ENCODE data around the gene RGS7. TPM values are rescaled to one million over a fixed set of nuclear protein-coding genes. Genes with fewer than 3 reads are reported as not detected.
"Not testable (repeated sequence)": the region's sequence is repeated elsewhere in the genome, so short reads cannot be mapped to it uniquely, and the experiment has no call there.

RGS7 gene
- total RNA-seq, 1 experiment from 2014 or later: 1.0 TPM

DNA sequence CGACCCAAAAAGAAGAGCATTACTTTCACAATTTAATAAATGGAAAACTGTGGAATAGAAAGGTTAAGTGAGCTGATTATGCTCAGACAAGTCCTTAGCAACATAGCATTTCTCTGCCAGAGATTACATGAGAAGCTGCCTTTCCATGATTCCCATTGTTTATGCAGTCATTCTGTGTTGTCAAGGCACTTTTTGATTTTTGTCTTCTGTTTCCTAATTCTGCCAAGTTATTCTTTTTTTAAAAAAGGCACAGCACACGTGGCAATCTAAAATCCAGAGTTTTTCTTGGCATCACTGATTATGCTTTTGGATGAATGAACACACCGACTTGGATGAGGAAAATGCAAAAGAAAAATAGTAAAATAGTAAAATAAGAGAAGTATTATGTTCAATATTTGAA, 185.0 kb downstream of the RGS7 start:
- no peak for DNase-seq
- H3K27ac Mint-ChIP-seq (ENCODE audit: unreplicated experiment): no peak overlapping the region
- CTCF ChIA-PET: no interaction called here
- no peaks in the 10 kb centered on the region for H3K27me3 Mint-ChIP-seq (ENCODE audit: unreplicated experiment)
- H3K4me3 Mint-ChIP-seq (ENCODE audit: low read depth, unreplicated experiment): no peak overlapping the region
- BruUV-seq (replicated peaks): no TSS peak
- intact Hi-C loops (cut with micrococcal nuclease; ENCODE audit: unreplicated experiment): no loop called here
- peaks cover 1% of the 10 kb centered on the region for H3K9me3 Mint-ChIP-seq (ENCODE audit: low read depth, unreplicated experiment)
- TF ChIP-seq, protein P1, sequence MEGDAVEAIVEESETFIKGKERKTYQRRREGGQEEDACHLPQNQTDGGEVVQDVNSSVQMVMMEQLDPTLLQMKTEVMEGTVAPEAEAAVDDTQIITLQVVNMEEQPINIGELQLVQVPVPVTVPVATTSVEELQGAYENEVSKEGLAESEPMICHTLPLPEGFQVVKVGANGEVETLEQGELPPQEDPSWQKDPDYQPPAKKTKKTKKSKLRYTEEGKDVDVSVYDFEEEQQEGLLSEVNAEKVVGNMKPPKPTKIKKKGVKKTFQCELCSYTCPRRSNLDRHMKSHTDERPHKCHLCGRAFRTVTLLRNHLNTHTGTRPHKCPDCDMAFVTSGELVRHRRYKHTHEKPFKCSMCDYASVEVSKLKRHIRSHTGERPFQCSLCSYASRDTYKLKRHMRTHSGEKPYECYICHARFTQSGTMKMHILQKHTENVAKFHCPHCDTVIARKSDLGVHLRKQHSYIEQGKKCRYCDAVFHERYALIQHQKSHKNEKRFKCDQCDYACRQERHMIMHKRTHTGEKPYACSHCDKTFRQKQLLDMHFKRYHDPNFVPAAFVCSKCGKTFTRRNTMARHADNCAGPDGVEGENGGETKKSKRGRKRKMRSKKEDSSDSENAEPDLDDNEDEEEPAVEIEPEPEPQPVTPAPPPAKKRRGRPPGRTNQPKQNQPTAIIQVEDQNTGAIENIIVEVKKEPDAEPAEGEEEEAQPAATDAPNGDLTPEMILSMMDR (IDR thresholded peaks at IDR 0.05; ENCODE audit: unreplicated experiment): no peak
- no peaks in the 10 kb centered on the region for H3K36me3 Mint-ChIP-seq (ENCODE audit: insufficient read depth, unreplicated experiment)
- H3K4me1 Mint-ChIP-seq (ENCODE audit: low read depth, unreplicated experiment): no peaks in the 10 kb centered on the region

DNA sequence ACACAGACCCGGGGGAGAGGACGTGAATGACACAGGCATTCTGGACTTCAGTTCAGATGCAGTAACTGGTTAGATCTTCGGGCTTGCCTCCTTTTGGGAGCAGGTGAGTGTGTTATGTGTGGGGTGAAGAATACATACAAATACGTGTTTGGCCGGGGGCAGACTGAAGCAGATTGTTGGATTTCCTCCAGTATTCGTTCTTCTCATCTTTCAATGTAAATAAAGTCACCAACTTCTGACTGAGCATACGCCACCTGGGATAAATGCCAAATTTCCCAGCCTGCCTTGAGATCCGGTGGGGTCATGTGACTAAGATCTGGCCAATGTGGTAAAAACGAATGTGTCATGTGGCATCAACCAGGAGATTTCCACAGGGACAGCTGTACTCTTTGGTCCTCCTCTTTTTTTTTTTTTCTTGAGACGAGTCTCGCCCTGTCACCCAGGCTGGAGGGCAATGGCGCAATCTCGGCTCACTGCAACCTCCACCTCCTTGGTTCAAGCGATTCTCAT, 189.8 kb downstream of the RGS7 start:
- Mint-ChIP-seq H3K4me3 (ENCODE audit: low read depth, unreplicated experiment) (no peak overlapping the region), H3K27me3 (ENCODE audit: unreplicated experiment) (no peaks in the 10 kb centered on the region), H3K4me1 (ENCODE audit: low read depth, unreplicated experiment) (no peaks in the 10 kb centered on the region), H3K9me3 (ENCODE audit: low read depth, unreplicated experiment) (no peaks in the 10 kb centered on the region), H3K36me3 (ENCODE audit: insufficient read depth, unreplicated experiment) (no peaks in the 10 kb centered on the region), H3K27ac (ENCODE audit: unreplicated experiment) (no peak overlapping the region)
- intact Hi-C loops (cut with micrococcal nuclease; ENCODE audit: unreplicated experiment): no loop called here
- no peak for DNase-seq
- TF ChIP-seq, protein P1 (IDR thresholded peaks at IDR 0.05; ENCODE audit: unreplicated experiment): no peak
- CTCF ChIA-PET: no interaction called here
- BruUV-seq (replicated peaks): no TSS peak

DNA sequence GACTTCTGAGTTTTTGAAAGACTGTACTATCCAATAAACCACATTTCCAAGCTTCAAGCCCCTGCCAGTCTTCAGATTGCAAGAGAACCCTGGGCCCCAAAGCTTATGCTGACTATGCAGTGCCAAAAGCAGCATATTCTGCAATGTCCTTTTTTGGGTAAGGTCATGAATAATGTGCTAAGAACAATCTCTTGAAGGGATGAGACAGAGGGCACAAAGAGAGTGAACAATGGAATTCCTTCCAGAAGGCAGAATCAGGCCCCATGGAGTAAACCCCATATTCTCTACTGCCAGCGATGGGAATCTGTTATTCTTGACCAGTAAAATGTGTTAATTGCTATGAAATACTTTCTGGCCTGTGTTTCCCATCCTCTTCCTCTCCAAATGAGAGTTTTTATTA, 190.4 kb downstream of the RGS7 start:
- Mint-ChIP-seq H3K27ac (ENCODE audit: unreplicated experiment) (no peak overlapping the region), H3K9me3 (ENCODE audit: low read depth, unreplicated experiment) (no peaks in the 10 kb centered on the region), H3K36me3 (ENCODE audit: insufficient read depth, unreplicated experiment) (no peaks in the 10 kb centered on the region), H3K27me3 (ENCODE audit: unreplicated experiment) (no peaks in the 10 kb centered on the region), H3K4me1 (ENCODE audit: low read depth, unreplicated experiment) (no peaks in the 10 kb centered on the region), H3K4me3 (ENCODE audit: low read depth, unreplicated experiment) (no peak overlapping the region)
- TF ChIP-seq, protein P1 (IDR thresholded peaks at IDR 0.05; ENCODE audit: unreplicated experiment): no peak
- no TSS peak for BruUV-seq (replicated peaks)
- CTCF ChIA-PET: no interaction called here
- intact Hi-C loops (cut with micrococcal nuclease; ENCODE audit: unreplicated experiment): no loop called here
- no peak for DNase-seq

DNA sequence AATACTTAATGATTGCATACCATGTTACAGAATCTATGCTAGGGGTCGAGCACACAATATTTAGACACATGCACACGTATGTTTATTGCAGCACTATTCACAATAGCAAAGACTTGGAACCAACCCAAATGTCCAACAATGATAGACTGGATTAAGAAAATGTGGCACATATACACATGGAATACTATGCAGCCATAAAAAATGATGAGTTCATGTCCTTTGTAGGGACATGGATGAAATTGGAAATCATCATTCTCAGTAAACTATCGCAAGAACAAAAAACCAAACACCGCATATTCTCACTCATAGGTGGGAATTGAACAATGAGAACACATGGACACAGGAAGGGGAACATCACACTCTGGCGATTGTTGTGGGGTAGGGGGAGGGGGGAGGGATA, 191.7 kb downstream of the RGS7 start:
- DNase-seq; CTCF ChIA-PET; H3K27me3 Mint-ChIP-seq (ENCODE audit: unreplicated experiment); H3K4me1 Mint-ChIP-seq (ENCODE audit: low read depth, unreplicated experiment); H3K9me3 Mint-ChIP-seq (ENCODE audit: low read depth, unreplicated experiment); H3K4me3 Mint-ChIP-seq (ENCODE audit: low read depth, unreplicated experiment); H3K36me3 Mint-ChIP-seq (ENCODE audit: insufficient read depth, unreplicated experiment); H3K27ac Mint-ChIP-seq (ENCODE audit: unreplicated experiment); BruUV-seq (replicated peaks); intact Hi-C loops (cut with micrococcal nuclease; ENCODE audit: unreplicated experiment): not testable (repeated sequence)

DNA sequence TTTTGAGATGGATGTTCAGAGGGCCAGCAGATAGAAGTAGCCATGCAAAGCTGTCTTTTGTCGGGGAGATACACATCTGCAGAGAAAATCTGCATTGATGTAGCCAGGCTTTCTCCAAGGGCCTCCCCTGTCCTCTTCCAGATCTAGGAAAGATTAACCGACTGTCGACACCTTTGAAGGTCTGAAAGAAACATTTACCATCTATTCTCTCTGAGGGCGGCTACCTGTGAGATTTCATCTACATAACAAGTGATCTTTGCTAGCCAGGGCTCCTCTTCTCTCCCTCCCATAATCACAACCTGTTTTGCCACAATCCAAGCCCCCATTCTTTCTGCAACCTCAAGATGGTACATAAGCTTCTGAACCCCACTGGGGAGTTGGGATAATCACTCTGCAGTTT, 193.6 kb downstream of the RGS7 start:
- DNase-seq: no peak
- TF ChIP-seq, protein P1 (IDR thresholded peaks at IDR 0.05; ENCODE audit: unreplicated experiment): no peak
- CTCF ChIA-PET: no interaction called here
- Mint-ChIP-seq H3K36me3 (ENCODE audit: insufficient read depth, unreplicated experiment) (no peaks in the 10 kb centered on the region), H3K27me3 (ENCODE audit: unreplicated experiment) (no peaks in the 10 kb centered on the region), H3K27ac (ENCODE audit: unreplicated experiment) (no peak overlapping the region), H3K9me3 (ENCODE audit: low read depth, unreplicated experiment) (no peaks in the 10 kb centered on the region), H3K4me3 (ENCODE audit: low read depth, unreplicated experiment) (no peak overlapping the region), H3K4me1 (ENCODE audit: low read depth, unreplicated experiment) (no peaks in the 10 kb centered on the region)
- intact Hi-C loops (cut with micrococcal nuclease; ENCODE audit: unreplicated experiment): no loop called here
- BruUV-seq (replicated peaks): no TSS peak

All from Calu3 (cell line).